ENCODE measurements around the gene NXPE2. TPM values are rescaled to one million over a fixed set of nuclear protein-coding genes. Genes with fewer than 3 reads are reported as not detected.

Gene NXPE2
- total RNA-seq, 2 donors from 2014 or later, result 0.42 to 0.57 TPM

DNA sequence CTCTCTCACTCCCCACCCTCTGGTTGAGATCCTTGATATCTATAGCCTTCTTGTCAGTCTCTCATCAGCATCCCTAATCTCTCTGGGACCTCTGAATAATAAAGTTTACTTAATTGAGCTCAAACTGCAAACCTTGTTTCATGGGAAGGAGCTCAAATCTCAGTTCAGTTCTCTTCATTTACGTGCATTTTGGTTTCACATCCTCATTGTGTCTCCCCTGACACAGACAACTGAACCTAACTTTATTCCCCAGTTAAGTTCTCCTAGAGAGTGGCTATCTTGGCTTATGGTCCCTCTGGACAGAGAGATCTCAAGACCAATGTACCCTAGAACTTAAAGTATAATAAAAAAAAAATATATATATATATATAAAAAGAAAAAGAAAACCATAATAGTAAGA is 47.3 kb downstream of the NXPE2 start:
- intact Hi-C loops (cut with DNase I), result no loop called here
- no peak for DNase-seq (ENCODE audit: low spot score)

GRCh38 chr11:114736806-114737205 is 58.5 kb downstream of the NXPE2 start:
- intact Hi-C loops (cut with DNase I), result no loop called here
- DNase-seq (ENCODE audit: low spot score), result no peak

GRCh38 chr11:114738954-114739353 is 60.6 kb downstream of the NXPE2 start:
- intact Hi-C loops (cut with DNase I), result no loop called here
- DNase-seq (ENCODE audit: low spot score), result no peak

- intact Hi-C loops (cut with DNase I), result no loop called here
- DNase-seq (ENCODE audit: low spot score), result no peak
Observed at GRCh38 chr11:114745150-114745671, 66.9 kb downstream of the NXPE2 start.

DNA sequence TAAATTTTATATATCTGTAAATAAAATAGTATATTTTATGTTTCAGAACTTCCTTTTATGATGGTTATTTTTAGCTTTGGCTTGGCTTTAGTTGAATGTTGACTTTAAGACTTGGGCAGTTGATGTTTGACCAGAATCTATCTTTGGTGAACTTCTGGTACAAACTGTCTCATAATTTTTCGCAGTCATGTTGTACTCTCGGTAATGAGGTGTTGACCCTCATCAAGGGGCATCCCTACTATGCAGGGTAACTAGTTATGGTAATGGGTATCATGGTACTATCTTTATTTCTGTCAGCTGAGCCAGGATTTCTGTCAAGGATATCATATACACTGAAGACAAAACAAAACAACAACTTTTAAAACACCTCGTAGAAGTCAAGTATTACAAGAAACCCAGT is 67.7 kb downstream of the NXPE2 start:
- intact Hi-C loops (cut with DNase I), result no loop called here
- no peak for DNase-seq (ENCODE audit: low spot score)

Other genes starting within 250 kb of the NXPE2 start
- 100 to 1,000 TPM; 104 to 132 TPM for gene REXO2, start 239.1 kb upstream of the NXPE2 start, total RNA-seq
- gene NXPE1, start 118.6 kb upstream of the NXPE2 start, total RNA-seq, result not detected
- not detected for gene NXPE4, start 82.7 kb upstream of the NXPE2 start, total RNA-seq

Measured in posterior vena cava (tissue), 2 donors.